AML-193 (cell line): ENCODE measurements around the gene SDHC.

ENCODE experiments used
- DNase-seq, 2 experiments: peaks; one replicate each; lab custom pipeline; 2025; lab: John Stamatoyannopoulos, UW

SDHC gene, protein sequence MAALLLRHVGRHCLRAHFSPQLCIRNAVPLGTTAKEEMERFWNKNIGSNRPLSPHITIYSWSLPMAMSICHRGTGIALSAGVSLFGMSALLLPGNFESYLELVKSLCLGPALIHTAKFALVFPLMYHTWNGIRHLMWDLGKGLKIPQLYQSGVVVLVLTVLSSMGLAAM

DNA sequence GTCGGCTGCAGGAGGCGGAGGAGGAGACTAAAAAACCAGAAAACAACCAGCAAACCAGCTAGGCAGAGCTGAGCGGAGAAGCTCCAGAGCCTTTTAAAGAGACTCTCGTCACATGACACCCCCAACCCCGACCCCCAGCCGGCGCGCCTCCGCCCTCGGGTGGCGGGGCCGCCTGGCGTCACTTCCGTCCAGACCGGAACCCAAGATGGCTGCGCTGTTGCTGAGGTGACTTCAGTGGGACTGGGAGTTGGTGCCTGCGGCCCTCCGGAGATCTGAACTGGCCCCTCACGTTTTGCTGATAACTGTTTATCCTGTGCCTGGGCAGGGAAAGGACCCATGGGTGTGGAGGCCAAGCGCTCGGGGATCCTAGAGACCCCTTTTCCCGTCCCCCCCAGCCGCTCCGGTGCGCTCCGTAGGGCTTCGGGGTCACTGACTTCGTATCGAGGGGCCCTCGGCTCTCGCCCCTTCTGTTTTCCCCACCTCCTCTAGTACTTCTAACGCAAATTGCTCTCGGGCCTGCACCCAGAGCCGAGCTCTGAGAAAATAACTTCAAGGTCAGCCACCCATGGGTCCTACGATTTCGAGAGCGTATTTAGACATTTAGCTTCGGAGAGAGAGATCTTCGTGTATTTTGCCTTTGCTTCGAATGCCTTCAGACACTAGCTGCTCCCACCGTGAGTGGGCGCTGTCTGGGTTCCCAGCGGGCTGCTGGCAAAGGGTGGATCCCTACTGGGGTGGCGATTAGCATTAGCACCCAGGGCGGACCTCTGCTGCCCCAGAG is at the start of gene SDHC:
SDHC (plus strand) TSS at position 181 of the 781 bp plus-strand sequence; CDS start at position 206, 25 bp downstream.
- DNase-seq, result peak; percentile 75 to 80

DNA sequence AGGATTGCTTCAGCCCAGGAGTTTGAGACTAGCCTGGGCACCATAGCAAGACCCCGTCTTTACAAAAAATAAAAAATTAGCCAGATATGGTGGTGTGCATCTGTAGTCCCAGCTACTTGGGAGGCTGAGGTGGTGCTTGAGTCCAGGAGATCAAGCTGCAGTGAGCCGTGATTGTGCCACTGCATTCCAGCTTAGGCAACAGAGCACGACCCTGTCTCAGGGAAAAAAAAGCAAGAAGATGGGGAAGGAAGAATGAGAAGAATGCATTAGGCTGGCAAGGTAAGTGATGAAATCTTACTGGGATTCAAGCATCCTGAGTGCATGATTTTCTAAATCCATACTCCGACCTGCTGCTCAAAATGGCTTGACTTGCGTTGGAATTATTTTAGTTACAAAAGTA is 48.9 kb upstream of the SDHC start:
- no peak for DNase-seq

DNA sequence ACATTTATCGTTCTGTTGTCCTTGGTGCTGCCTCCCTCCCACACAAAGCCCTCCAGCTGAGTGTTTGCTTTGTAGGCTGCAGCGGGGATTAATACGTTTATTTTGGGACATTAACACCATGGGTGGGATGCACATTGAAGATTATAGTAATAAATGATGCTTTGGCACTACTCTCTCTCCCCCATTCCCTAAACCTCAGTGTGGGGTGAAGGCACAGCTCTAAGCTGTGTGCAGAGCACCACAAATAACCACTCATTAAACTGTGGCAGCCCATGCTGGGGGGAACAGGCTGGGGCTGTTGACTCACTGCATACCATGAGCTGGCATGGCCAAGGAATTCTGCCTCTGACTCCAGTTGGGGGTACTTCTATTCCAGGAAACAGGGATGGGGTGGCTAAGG is 48.0 kb upstream of the SDHC start:
- no peak for DNase-seq

DNA sequence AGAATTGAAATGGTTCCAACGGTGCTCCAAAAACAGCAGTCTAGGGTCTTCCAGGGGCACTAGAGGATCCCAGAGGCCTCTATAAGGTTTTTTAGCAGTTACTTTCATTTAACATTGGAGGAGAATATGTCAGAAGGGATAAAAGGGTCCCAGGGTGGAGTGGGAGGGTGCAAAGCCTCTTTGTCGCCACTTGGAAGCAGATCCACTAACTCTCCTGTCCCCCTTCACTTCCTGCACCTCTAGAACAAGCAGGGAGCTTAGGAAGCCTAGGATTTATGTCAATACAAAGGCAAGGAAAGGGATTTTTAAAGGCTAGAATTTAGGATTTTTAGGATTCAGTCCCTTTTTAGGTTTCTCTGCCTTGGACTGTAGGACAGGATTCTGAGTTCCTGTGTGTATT is 47.3 kb upstream of the SDHC start:
- DNase-seq, result no peak

DNA sequence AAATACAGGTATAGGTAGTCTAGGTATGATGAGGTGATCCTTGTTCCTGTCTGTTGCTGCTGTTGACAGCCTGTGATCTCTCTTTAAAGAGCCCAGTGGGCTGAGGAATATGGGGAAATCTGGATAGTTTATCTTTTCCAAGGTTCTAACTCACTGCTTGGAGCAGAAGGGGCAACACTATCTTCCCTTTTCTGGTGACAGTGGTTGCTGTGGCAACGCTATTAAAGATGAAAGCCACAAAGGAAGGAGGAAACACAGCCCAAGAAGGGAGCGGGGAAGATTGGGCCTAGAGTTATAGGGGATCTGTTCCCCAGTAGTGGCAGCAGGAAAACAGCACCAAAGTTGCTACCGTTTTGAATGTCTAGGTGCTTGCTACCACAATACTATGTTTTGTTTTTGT is 46.9 kb upstream of the SDHC start:
- peak; percentile 48 to 49 for DNase-seq

DNA sequence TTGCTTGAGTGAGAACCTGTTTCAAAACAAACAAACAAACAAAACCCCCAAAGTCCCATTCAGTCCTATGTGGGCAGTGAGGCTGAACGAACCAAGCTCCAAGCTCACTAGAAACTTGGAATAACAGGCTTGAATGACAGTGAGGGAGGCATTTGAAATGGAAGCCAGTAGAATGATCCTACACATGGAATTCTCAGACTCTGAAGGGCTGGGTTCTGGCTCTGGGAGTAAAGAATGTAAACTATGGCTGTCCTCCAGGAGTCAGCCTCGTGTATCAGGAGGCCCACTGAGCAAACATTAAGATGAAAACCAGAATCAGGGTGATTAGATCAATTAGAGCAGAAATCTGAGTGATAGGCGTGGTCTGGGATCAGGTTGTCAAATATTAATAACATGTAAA is 40.8 kb upstream of the SDHC start:
- DNase-seq, result no peak

DNA sequence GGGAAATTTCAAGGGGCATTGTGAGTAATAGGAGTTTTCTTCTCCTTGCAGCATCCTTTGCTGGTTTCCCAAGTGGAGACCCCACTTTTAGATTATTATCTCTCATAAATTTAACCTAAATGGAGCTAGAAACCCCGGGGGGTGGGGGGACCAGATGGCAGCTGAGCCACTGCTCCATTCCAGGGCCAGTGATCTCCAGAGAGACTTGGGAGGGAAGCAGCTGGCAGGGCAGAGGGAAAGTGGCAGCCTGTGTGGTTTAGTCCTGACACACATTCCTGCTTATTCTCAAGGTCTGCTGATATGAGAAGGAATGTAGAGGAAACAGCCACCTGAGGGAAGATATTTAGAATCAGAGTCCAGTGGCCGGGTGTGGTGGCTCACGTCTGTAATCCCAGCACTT is 39.3 kb upstream of the SDHC start:
- DNase-seq, result no peak

DNA sequence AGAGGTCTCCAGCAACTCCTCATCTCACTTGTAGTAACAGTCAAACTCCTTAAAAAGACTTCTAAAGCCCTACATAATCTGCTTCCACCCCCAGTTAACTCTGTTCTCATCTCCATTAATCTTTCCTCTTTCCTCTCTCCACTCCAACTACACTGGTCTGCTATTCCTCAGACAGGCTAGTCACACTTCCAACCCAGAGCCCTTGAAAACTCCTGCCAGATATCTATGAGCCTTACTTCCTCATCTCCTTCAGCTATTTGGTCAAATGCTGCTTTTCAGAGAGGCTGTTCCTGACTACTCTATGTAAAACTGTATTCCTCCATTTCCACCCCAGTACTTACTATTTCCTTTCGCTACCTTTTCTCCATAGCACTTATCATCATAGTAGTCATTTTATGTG is 31.2 kb upstream of the SDHC start:
- no peak for DNase-seq

DNA sequence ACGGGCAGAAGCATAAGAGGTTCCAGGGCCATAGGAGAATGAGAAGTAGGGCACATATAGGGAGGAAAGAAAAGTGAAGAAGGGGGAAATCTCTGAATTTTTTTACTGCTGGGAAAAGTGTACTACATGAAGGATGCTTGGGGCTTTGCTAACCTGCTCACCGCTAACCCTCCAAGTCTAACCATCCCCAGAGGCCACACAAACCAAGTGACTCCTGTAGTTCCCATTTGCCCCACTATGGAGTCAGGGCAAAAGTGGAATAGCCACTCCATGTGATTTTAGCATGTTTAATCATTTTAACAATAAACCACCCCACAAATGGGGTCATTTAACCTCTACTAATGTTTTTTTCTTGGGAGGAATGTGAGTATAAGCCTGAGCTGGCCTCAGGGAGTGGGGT is 29.1 kb upstream of the SDHC start:
- DNase-seq, result no peak

DNA sequence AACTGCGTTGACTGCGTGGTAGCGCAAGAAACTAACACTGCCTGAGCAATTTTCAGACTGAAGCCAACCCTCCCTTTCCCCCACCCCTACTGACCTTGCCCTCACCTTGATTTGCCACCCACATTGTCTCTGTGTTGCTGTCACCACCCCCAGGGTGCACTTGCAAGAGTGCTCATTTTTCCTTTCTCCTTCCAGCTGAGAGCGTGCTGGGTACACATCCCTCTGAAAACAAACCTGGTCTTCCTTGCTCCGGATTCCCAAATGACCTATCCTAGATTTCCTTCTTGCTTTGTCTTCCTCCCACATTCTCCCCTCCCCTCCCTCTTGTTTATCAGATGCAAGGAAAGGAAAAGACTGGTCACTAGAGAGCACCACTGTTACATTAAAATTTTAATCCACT is 28.7 kb upstream of the SDHC start:
- DNase-seq, result no peak

DNA sequence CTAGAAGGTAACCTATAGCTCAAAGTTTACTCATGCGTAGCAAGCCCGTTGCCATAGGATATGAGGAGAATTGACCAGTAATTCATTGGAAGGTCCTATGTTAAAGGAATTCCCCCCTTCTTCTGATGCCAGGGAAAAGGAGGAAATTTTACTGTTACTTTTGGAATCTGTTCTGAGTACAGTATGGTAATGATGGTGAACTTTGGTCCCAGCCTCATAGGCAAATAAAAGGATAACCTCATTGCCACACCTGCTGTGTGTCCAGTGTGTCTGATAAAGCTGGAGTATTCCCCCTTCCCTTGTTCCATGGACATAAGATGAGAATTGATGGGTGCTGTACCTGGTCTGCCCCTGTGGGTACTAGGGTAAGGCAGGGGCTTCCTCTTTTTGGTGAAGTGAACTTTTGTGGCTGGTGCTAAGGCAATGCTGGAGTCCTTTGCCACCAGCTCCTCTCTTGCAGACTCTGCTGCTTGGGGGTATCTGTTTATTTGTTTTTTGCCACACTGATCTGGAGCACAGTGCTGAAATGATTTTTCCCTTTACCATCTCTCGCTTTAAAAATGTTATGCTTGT is 26.6 kb upstream of the SDHC start:
- DNase-seq, result no peak

DNA sequence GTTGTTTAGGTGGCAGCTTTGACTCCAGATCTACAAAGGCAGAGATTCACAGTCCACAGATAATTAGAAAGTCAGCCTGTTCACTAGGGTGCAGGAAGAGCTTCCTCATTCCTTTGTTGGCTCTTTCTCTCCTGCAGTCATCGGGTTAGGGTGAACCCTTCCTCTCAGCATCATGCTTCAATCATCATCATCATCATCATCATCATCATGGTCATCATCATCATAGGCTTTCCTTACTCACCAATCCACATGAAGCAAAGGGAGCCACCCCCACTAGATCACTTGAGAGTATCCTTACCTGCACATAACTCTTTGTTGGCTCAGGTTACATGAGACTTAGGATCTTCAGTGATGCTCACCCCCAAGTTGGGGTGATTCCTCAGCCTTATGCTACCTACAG is 23.4 kb upstream of the SDHC start:
- DNase-seq, result no peak

DNA sequence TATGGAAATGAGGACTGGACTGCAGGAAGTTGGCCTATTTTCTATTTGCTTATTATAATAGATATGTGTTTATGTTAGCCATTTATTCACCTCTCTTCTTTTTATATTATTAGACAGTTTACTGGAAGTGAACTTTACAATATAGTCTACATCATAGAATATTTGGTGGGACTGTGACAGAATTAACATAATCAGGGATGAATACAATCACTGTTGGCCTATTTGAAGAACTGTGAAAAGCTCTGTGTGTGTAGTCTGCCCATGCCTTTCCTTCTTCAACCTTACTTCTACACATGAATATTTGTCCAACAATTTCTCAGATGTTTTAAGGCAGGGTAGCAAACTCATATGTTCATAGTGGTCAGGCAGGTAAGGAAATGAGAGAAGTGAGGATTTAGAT is 16.8 kb upstream of the SDHC start:
- no peak for DNase-seq

DNA sequence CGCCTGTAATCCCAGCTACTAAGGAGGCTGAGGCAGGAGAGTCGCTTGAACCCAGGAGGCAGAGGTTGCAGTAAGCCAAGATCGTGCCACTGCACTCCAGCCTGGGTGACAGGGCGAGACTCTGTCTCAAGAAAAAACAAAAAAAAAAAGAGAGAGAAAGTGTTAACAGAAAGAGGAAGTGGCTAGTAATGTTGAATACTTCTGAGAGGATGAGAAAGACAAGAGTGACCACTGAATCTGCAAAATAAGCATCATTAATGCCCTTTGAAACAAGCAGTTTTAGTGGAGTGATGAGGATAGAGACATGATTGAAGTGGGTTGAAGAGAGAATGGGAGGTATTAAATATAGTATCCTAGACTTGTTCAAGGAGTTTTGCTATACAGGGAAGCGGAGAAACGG is 16.1 kb upstream of the SDHC start:
- DNase-seq, result peak; percentile 63 to 69

DNA sequence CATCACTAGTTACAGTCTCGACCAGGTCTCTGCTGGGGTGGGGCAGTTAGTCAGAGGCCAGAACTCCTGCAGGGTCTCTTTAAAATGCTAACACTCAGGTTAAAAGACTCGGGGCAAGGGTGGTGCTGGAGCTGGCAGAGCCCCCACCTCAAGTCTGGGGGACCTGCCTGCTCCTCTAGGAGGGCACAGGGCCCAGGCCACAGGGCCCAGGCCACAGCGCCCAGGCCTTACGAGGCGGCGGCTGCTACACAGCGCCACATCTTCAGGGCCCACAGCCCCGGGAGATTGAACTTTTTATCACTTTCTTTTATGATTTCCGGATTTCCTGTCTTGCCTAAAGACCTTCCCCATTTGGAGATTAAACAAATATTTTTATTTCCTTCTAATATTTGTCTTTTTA is 14.8 kb upstream of the SDHC start:
- DNase-seq, result no peak

DNA sequence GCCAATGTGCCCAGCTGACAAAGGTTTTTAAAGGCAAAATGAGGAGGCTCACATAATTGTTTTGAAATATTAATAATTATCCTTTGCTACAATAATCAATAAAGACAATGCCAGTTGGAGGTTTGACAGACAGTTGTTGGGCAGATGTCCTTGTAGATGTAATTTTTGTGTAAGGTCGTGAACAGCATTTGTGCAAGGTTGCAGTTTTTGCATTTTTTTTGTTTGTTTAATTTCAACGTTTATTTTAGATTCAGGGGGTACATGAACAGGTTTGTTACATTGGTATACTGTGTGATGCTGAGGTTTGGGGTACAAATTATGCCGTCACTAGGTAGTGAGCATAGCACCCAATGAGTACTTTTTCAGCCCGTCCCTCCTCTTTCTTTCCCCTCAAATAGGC is 13.7 kb upstream of the SDHC start:
- DNase-seq, result no peak

DNA sequence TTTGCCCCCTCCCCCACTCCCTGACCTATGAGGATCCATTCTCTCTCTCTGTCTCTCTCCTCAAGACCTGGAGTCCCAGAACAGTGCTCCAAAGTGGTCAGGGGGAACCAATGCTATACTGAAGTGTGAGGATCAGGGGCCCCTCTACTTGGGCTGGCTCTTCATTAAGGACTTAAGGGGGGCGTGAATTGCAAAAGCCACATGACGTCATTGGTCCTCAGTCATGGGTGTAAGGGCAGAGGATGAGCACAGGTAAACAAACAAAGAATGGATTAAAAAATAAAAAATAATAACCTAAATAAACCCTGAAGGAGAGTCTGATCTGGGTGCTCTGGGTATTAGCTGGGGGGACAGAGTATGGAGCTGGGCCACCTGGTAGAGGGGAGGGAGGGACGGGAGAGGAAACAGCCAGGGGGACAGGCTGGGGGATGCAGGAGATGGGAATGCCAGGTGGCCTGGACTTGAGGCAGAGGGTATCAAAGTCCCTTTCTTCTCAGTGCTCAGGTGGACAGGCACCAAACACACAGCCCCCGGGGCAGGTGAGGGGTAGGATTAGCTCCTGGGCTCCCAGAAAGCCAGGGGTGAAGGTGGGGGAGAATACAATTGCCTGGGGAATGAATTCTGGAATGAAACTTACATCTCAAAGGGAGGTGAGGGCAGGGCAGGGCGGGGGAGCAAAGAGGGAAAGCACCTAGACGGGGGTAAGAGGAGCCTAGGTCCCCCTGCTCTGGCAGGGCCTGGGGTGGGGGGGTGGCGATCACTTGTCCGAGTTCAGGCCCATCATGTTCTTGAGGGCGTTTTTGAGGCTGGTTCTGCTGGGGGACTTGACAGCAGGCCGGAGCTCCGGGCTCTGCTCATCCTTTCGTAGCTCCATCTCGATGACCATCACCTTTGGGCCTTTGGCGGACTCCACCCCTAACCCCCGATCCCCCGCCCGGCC is 9.0 kb upstream of the SDHC start:
- no peak for DNase-seq

DNA sequence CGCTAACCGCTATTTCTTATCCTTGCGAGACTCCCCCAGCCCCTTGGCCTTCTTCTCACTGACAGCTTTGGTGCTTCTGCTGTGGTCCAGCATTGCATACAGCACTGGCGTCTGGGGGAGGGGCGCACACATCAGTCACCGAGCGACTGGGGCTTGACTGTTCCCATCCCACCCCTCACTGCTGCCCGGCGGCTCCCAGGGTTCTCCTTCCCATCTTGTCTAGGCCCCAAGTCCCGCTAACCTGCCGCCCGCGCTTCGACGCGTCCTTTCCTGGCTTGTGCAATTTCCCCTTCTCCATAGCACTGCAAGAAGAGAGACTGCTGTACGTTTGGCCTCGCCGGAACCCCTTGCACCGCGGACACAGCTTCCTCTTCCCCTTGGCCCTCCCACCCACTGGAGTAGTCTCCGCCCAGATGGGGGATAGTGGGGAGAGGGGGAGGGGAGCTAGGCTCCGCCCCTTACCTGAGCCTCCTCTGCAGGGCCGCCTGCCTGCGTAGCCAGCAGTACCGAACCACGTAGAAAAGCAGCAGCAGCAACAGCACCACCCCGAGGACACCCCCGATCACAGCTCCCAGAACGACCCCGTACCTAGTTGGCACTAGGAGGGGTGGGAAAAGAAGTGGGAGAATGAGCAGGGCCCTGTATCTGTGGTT is 8.2 kb upstream of the SDHC start:
- DNase-seq, result peak; percentile 86 to 92

DNA sequence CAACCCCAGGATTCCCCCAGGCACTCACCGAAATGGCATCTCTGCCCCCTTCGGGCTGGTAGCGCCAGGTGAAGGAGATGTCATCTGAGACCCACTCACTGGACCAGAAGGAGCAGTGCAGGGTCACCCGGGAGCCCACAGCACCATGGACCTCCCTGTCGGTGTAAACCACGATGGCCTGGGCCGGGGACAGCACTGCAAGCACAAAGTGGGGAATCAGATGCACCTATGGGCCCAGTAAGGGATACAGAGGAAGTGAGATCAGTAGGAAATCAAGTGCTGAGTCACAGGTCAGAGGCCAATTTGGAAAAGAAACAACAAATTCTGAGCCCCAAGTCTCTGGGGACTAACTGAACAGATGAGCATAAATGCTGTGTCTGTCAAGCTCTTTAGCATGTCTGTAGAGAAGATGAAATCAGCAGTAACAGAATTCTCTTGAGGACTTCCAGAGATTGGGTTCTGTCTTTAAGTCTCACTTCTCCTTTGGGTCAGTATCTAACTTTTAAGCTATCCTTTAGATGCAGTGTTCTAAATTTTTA is 6.9 kb upstream of the SDHC start:
- DNase-seq, result no peak

DNA sequence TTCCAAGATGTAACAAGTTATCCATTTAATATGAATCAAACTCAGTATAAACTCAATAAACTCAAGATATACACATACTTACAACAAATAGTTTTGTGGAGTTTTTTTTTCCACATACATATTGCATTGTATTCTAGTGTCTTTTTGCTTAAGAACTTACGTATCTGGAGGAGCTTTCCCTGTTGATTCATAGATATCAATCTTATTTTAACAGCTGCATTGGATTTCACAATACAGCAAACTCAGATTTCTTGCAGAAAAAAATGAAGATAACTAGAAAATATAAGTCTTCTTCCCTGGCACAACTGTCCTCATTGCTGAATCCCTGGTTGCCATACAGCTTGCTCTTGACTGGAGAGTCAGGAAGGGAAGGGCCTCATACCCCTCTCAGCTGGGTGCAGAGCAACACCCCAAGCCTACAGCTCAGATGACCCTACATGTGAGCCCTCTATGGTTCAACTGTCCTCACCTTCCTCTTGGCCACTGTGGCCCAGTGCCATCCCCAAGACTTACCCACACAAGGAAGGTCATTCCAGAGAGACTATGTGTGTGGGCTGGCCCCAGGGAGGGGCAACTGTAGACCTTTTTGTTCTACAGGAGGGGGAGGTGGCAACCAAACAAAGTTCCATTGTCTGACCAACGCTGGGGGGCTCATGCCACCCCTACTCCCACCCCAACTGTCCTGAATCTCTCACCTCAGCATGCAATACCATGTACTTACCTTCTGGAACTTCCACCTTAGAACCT is 6.1 kb upstream of the SDHC start:
- DNase-seq, result no peak

DNA sequence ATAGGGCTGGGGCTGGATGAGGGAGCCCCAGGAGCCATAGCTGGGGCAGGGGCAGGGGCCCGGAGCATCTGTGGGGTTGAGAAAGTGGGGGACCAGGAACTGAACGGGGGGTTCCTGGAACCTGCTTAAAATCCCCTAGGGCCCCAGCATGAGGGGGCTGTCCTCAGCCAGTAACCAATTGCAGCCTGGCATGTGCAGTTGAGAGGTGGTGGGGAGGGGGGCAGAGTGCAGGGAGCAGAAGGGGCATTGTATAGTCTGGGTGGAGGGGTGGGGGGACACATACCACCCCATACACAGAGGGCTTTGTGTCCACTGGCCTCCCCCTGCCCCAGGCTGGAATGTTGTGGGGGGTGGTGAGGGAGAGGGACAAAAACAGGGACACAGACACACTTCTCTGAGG is 4.3 kb upstream of the SDHC start, which contains the start of gene MPZ:
MPZ (minus strand) TSS at position 101 of the 400 bp plus-strand sequence; CDS start at position 38, 63 bp downstream.
- no peak for DNase-seq
